Measurements from ENCODE around the gene BOC. TPM values are rescaled to one million over a fixed set of nuclear protein-coding genes. Genes with fewer than 3 reads are reported as not detected.

The BOC gene
- total and polyA plus RNA-seq, 2 of the 8 experiments (the other 6 are each of a cell fraction or from before 2014, with no cell fraction given), result 6.9 to 9.3 TPM

DNA sequence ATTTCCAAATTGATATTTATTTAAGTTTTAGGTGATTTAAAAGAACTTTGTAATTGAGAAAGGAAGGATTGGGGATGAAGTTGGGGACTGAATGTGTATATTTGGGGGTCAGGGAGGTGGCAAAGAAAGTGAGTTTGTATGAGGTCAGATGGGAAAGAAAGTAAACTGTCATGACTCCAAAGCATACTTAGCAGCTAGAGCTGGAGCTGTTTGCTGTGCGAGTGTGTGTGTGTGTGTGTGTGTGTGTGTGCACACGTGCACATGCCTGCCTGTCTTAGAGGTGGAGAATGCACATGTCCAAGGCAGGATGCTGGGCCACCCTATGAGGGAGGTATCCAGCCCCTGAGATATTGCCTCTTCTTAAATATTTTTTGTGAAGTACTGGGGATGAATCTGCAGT is 21.0 kb downstream of the BOC start (continued):
- TF ChIP-seq RAD21 (IDR thresholded peaks at IDR 0.05 in 1 of 2, conservative IDR thresholded peaks at IDR 0.05 in 1 of 2; ENCODE audit: low read depth in 2 of 2, low read length in 2 of 2), result no peak
